H9 (cell line): ENCODE results near the gene ANKK1. TPM values are rescaled to one million over a fixed set of nuclear protein-coding genes. Genes with fewer than 3 reads are reported as not detected.

Experiments
- DNase-seq: peaks from one replicate; pipeline ENCODE4 v3.0.0-alpha.2; 2017
- H2AFZ ChIP-seq: one replicate; pipeline ENCODE4 v1.6.1; 2013; ENCODE audit warnings: mild to moderate bottlenecking, low read length, control low read depth, moderate library complexity
- H2AK5ac ChIP-seq: 2 replicates; pipeline ENCODE4 v1.6.1; 2013; ENCODE audit warnings: low read length, control low read depth, mixed read lengths; ENCODE audit not compliant: insufficient read length
- H2BK120ac ChIP-seq: one replicate; pipeline ENCODE4 v1.6.1; 2013; ENCODE audit warnings: low read depth, mild to moderate bottlenecking, low read length, control low read depth, inconsistent platforms; ENCODE audit not compliant: poor library complexity, severe bottlenecking
- H2BK12ac ChIP-seq: 2 replicates; pipeline ENCODE4 v1.6.1; 2013; ENCODE audit warnings: low read length, control low read depth, mixed read lengths, low read depth; ENCODE audit not compliant: insufficient read length
- H2BK15ac ChIP-seq: 2 replicates; pipeline ENCODE4 v1.6.1; 2013; ENCODE audit warnings: low read depth, low read length, control low read depth
- H2BK20ac ChIP-seq: one replicate; pipeline ENCODE4 v1.6.1; 2013; ENCODE audit warnings: low read depth, mild to moderate bottlenecking, low read length, control low read depth, inconsistent platforms; ENCODE audit not compliant: poor library complexity, severe bottlenecking
- H2BK5ac ChIP-seq: 2 replicates; pipeline ENCODE4 v1.6.1; 2013; ENCODE audit warnings: low read length, control low read depth, mixed read lengths; ENCODE audit not compliant: insufficient read length
- H3K14ac ChIP-seq: 2 replicates; pipeline ENCODE4 v1.6.1; 2013; ENCODE audit warnings: low read length, control low read depth; ENCODE audit not compliant: insufficient read depth
- H3K18ac ChIP-seq: 2 replicates; pipeline ENCODE4 v1.6.1; 2013; ENCODE audit warnings: low read depth, mild to moderate bottlenecking, mixed read lengths, low read length, control low read depth; ENCODE audit not compliant: insufficient read length
- H3K23ac ChIP-seq: 2 replicates; pipeline ENCODE4 v1.6.1; 2013; ENCODE audit warnings: low read length, control low read depth, mixed read lengths, low read depth; ENCODE audit not compliant: insufficient read length
- H3K23me2 ChIP-seq: 2 replicates; pipeline ENCODE4 v1.6.1; 2013; ENCODE audit warnings: low read depth, mild to moderate bottlenecking, mixed read lengths, low read length, control low read depth; ENCODE audit not compliant: insufficient read length, poor library complexity, severe bottlenecking
- H3K27ac ChIP-seq: 2 replicates; pipeline ENCODE4 v1.5.1; 2013; ENCODE audit warnings: low read length, control low read depth, mixed read lengths, low read depth; ENCODE audit not compliant: insufficient read length
- H3K27me3 ChIP-seq: 2 replicates; pipeline ENCODE4 v1.6.1; 2013; ENCODE audit warnings: low read length, control low read depth, inconsistent platforms; ENCODE audit not compliant: insufficient read depth
- H3K4ac ChIP-seq: 2 replicates; pipeline ENCODE4 v1.6.1; 2013; ENCODE audit warnings: low read depth, mild to moderate bottlenecking, control low read depth, inconsistent platforms, low read length, moderate library complexity
- H3K4me1 ChIP-seq: 2 replicates; pipeline ENCODE4 v1.6.1; 2013; ENCODE audit warnings: low read length, control low read depth, inconsistent platforms; ENCODE audit not compliant: insufficient read depth
- H3K4me2 ChIP-seq: 2 replicates; pipeline ENCODE4 v1.6.1; 2013; ENCODE audit warnings: low read length, control low read depth, mixed read lengths; ENCODE audit not compliant: insufficient read length, insufficient read depth
- H3K56ac ChIP-seq: 2 replicates; pipeline ENCODE4 v1.6.1; 2013; ENCODE audit warnings: low read depth, mild to moderate bottlenecking, mixed read lengths, low read length, control low read depth; ENCODE audit not compliant: insufficient read length
- H3K79me1 ChIP-seq: 2 replicates; pipeline ENCODE4 v1.6.1; 2013; ENCODE audit warnings: low read depth, mild to moderate bottlenecking, moderate library complexity, low read length, control low read depth, inconsistent platforms; ENCODE audit not compliant: insufficient read depth, poor library complexity, severe bottlenecking
- H3K79me2 ChIP-seq: 2 replicates; pipeline ENCODE4 v1.6.1; 2013; ENCODE audit warnings: low read length, control low read depth, inconsistent platforms; ENCODE audit not compliant: insufficient read depth
- H3K9ac ChIP-seq: 2 replicates; pipeline ENCODE4 v1.6.1; 2013; ENCODE audit warnings: low read length, control low read depth, mixed read lengths; ENCODE audit not compliant: insufficient read length; ENCODE audit errors: extremely low read depth
- H3K9me3 ChIP-seq: one replicate; pipeline ENCODE4 v1.6.1; 2013; ENCODE audit warnings: low read depth, low read length, inconsistent platforms; ENCODE audit not compliant: control insufficient read depth
- H3T11ph ChIP-seq: one replicate; pipeline ENCODE4 v1.6.1; 2013; ENCODE audit warnings: mild to moderate bottlenecking, low read length, control low read depth, inconsistent platforms
- H4K20me1 ChIP-seq: one replicate; pipeline ENCODE4 v1.6.1; 2013; ENCODE audit not compliant: control insufficient read depth, insufficient read length, insufficient read depth
- H4K5ac ChIP-seq: 2 replicates; pipeline ENCODE4 v1.6.1; 2013; ENCODE audit warnings: low read depth, mild to moderate bottlenecking, mixed read lengths, low read length, control low read depth; ENCODE audit not compliant: insufficient read length
- H4K8ac ChIP-seq: replicated peaks from 2 replicates; pipeline ENCODE4 v1.6.1; 2013; ENCODE audit warnings: low read length, control low read depth, mixed read lengths, low read depth; ENCODE audit not compliant: insufficient read length
- H4K91ac ChIP-seq: 2 replicates; pipeline ENCODE4 v1.6.1; 2013; ENCODE audit warnings: low read depth, mild to moderate bottlenecking, moderate library complexity, mixed read lengths, low read length, control low read depth; ENCODE audit not compliant: insufficient read length
- H3K27ac Mint-ChIP-seq, 3 experiments: 2 replicates in 2 of 3; 3 replicates in 1 of 3; pipeline ENCODE4 v1.8.0; 2020 to 2021; ENCODE audit warnings: mixed read lengths in 3 of 3, mild to moderate bottlenecking in 1 of 3, moderate library complexity in 1 of 3
- H3K27me3 Mint-ChIP-seq: 2 replicates; pipeline ENCODE4 v1.8.0; 2021; ENCODE audit warnings: low read depth, mild to moderate bottlenecking, moderate library complexity, mixed read lengths
- H3K36me3 Mint-ChIP-seq, 3 experiments: 2 replicates in 2 of 3; 3 replicates in 1 of 3; pipeline ENCODE4 v1.8.0; 2020 to 2021; ENCODE audit warnings: low read depth in 3 of 3, mixed read lengths in 3 of 3; ENCODE audit not compliant: insufficient read depth in 1 of 3
- H3K4me1 Mint-ChIP-seq, 2 experiments: 2 replicates each; pipeline ENCODE4 v1.8.0; 2020; ENCODE audit warnings: mixed read lengths in 2 of 2
- H3K4me3 Mint-ChIP-seq, 2 experiments: 2 replicates in 1 of 2; 3 replicates in 1 of 2; pipeline ENCODE4 v1.8.0; 2020 to 2021; ENCODE audit warnings: mild to moderate bottlenecking in 2 of 2, mixed read lengths in 2 of 2, moderate library complexity in 1 of 2
- H3K9me3 Mint-ChIP-seq, 2 experiments: 2 replicates in 1 of 2; 3 replicates in 1 of 2; pipeline ENCODE4 v1.8.0; 2020; ENCODE audit warnings: mild to moderate bottlenecking in 2 of 2, mixed read lengths in 2 of 2, moderate library complexity in 1 of 2
- CTCF ChIP-seq: fragments of 200-600 bp; sonication (generic); conservative IDR thresholded peaks from 3 replicates; pipeline ENCODE4 v1.8.0; 2021; ENCODE audit warnings: antibody characterized with exemption, mild to moderate bottlenecking
- WGBS: extraction: QIAGEN DNeasy Blood & Tissue Kit; methylation state at CpG from one replicate; pipeline ENCODE4 v1.1.7; 2013; ENCODE audit warnings: missing lambda C conversion rate, low lambda C conversion rate, mixed read lengths; ENCODE audit not compliant: insufficient read length; ENCODE audit errors: extremely low coverage; 5-methylcytosine and 5-hydroxymethylcytosine counted together
- total RNA-seq: library from RNA; stranded (reverse); gene quantifications from 2 replicates; pipeline ENCODE4 v1.2.1, GENCODE V29; 2021

The ANKK1 gene
- total RNA-seq, 1 experiment from 2014 or later: 0.20 TPM

GRCh38 chr11:113377681-113378412 lies 9.7 kb upstream of the ANKK1 start:
- no peak for TF ChIP-seq CTCF
- H3K27me3 Mint-ChIP-seq: no peaks in the 10 kb centered on the region; the same call in none of the 2 replicates
- Histone ChIP-seq H3K4me1 (no peaks in the 10 kb centered on the region), H4K8ac (no peak overlapping the region), H3K14ac (no peak overlapping the region), H3K23ac (no peak overlapping the region), H3K9ac (no peak overlapping the region), H2BK12ac (no peak overlapping the region), H3K9me3 (no peaks in the 10 kb centered on the region), H3K56ac (no peak overlapping the region), H2AK5ac (no peak overlapping the region), H2AFZ (no peak overlapping the region), H2BK20ac (no peak overlapping the region), H3T11ph (no peak overlapping the region), H3K27me3 (no peaks in the 10 kb centered on the region), H3K79me1 (no peaks in the 10 kb centered on the region), H4K20me1 (no peaks in the 10 kb centered on the region), H2BK120ac (no peak overlapping the region), H4K5ac (no peak overlapping the region), H4K91ac (no peak overlapping the region), H3K23me2 (no peaks in the 10 kb centered on the region), H3K79me2 (no peaks in the 10 kb centered on the region), H2BK5ac (no peak overlapping the region), H3K4ac (no peak overlapping the region), H3K18ac (no peak overlapping the region), H3K27ac (no peak overlapping the region), H2BK15ac (no peak overlapping the region), H3K4me2 (no peak overlapping the region)
- H3K27ac Mint-ChIP-seq: peak overlapping the region in 1 of 3 experiments; percentile 50; a peak in 3 of 7 replicates
- H3K4me1 Mint-ChIP-seq: peaks cover 14 to 16% of the 10 kb centered on the region in 2 experiments
- no peak overlapping the region for H3K4me3 Mint-ChIP-seq
- DNase-seq: no peak
- WGBS: no CpG with 5 or more reads among the region's 7 CpGs
- H3K36me3 Mint-ChIP-seq: no peaks in the 10 kb centered on the region
- no peaks in the 10 kb centered on the region for H3K9me3 Mint-ChIP-seq
